ENCODE data around the gene ZSCAN10.
A peak's percentile ranks its signal among the peaks of the same experiment; 100 is the strongest.
"Not testable (repeated sequence)": the region's sequence is repeated elsewhere in the genome, so short reads cannot be mapped to it uniquely, and the experiment has no call there.

Gene ZSCAN10

DNA sequence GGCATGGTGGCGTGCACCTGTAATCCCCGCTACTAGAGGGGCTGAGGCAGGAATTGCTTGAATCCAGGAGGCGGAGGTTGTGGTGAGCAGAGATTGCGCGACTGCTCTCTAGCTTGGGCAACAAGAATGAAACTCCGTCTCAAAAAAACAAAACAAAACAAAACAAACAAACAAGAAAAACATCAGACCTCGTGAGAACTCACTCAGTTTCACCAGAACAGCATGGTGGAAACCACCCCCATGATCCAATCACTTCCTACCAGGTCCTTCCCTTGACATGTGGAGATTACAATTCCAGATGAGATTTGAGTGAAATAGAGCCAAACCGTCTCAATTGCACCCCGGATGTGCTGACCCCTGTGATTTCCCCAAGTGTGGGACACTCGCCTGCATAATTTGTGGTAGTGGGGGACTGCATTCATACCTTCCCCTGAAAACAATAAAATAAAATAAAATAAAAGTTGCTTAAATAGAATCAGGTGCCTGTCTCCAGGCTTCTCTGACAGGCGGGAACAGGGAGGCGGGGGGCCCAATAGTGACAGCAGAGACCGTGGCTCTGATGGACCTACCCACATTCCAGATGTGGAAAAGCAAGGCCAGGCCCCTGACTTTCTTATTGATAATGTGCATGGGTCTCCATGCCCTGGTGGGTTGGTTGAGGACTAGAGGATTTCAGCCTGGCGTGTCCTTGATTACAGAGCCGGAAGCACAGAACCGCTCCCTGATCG, 13.1 kb downstream of the ZSCAN10 start:
- DNase-seq (ENCODE audit: low spot score): no peak

DNA sequence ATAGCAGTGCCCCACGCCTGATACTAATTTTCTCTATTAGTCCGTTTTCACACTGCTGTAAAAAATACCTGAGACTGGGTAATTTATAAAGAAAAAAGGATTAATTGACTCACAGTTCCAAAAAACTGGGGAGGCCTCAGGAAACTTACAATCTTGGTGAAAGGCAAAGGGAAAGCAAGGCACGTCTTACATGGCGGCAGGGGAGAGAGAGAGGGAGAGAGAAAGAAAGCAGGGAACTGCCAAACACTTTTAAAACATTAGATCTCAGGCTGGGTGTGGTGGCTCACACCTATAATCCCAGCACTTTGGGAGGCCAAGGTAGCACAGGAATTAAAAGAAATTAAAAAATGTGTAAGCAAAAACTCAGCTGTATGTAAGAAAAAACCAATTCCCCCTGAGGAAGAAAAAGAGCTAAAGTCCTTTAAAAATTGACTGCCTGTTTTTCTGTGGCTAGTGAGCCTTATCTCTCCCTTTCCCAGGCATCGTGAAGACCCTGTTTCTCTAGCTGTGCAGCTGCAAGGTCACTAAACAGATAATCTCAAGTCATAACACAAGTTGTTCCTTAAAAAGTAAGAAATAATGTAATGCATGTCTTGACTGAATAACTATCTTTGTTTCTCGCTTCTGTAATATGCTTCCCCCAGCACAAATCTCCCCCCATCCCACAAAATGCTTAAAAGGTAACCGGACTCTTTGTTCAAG, 14.0 kb downstream of the ZSCAN10 start:
- no peak for DNase-seq (ENCODE audit: low spot score)

DNA sequence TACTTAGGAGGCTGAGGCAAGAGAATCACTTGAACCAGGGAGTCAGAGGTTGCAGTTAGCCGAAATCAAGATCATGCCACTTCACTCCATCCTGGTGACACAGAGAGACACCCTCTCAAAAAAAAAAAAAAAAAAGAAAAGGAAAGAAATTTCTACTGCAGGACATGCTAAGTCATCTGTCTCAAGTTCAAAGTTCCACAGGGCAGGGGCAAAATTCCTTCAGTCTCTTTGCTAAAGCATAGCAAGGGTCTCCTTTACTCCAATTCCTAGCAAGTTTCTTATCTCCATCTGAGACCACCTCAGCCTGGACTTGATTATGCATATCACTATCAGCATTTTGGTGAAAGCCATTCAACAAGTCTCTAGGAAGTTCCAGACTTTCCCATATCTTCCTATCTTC, 14.6 kb downstream of the ZSCAN10 start:
- no peak for DNase-seq (ENCODE audit: low spot score)

DNA sequence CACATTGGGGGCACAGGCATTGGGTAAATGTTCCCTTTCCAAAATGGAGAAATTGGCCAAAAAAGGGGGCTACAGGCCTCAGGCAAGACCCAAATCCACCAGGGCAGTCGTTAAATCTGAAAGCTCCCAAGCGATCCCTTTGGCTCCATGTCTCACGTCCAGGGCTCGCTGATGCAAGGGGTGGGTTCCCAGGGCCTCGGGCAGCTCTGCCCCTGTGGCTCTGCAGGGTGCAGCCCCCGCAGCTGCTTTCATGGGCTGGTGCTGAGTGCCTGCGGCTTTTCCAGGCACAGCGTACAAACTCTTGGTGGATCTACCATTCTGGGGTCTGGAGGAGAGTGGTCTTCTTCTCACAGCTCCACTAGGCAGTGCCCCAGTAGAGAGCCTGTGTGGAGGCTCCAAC, 15.7 kb downstream of the ZSCAN10 start:
- not testable (repeated sequence) for DNase-seq (ENCODE audit: low spot score)

DNA sequence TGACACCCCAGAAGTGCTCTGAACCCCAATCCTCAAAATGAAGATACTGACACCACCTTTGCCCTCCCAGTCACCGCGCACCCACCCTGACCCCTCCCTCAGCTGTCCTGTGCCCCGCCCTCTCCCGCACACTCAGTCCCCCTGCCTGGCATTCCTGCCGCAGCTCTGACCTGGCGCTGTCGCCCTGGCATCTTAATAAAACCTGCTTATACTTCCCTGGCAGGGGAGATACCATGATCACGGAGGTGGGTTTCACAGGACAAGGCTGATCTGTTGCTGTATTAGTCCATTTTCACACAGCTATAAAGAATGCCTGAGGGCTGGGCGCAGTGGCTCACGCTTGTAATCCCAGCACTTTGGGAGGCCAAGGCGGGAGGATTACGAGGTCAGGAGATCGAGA, 17.1 kb downstream of the ZSCAN10 start:
- not testable (repeated sequence) for DNase-seq (ENCODE audit: low spot score)

DNA sequence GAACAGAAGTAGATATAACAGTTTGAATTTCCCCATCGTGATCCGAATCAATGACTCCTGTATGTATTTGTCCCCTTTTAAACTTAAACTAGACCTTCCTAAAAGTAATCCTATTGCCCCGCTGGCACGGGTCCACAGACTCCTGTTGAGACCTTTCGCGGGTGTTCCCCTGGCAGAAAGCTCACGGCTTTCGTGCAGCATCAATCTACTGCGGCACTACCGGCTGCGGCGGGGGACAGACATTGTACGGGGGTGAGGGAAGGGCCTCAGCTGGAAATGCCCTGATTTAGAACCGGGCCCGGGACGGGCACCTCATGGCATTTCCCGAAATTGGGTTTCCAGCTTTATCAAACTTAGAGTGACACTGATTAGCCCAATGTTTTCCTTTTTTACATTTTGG, 19.1 kb downstream of the ZSCAN10 start:
- no peak for DNase-seq (ENCODE audit: low spot score)

DNA sequence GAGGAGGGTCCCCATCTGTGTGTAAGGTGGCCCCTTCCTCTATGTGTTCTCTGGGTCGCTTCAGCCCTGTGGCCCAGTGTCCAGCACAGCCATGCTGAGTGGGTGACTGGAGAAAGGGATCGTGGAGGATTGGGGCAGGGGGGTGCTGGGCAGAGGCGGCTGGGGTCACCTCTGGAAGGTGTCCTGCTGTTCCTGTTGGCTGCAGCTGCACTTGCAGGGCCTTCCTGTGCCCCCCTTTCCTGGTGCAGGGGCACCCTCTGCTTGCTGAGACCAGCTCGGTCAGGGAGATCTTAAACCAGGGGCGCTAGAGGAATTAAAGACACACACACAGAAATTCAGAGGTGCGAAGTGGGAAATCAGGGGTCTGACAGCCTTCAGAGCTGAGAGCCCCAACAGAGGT, 22.5 kb downstream of the ZSCAN10 start:
- DNase-seq (ENCODE audit: low spot score): no peak

DNA sequence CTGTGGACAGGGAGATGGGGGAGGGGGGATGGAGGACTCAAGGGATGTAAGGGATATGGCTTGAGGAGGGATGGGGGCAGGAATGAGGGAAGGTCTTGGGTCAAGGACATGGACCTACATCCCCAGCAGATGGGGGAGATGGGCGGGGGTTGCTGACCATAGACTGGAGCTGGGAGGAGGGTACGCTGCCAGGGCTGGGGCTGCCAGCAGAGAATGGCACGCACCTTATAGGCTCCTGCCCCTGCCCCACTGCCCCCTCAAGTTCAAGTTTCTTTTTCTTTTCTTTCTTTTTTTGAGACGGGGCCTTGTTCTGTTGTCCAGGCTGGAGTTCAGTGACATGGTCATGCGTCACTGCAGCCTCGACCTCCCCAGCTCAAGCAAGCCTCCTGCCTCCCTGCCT, 23.1 kb downstream of the ZSCAN10 start:
- DNase-seq (ENCODE audit: low spot score): not testable (repeated sequence)

DNA sequence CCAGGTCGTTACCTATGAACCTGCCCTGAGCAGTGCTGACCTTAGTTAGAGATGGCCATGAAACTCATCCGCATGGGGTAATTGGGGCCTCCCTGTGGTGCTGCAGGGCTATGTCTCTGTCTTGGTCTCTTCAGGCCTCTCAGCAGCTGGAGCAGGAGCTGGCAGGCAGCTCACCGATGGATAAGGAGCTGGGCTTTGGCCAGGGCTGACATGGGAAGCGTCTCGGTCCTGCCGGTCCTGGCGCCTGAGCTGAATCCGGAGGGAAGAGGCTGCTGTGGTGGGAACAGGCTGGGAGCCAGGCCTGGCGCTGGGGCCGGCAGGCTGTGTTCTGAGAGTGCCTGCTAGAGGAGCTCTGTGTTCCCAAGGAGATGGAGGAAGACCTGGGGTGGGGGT, 23.6 kb downstream of the ZSCAN10 start:
- no peak for DNase-seq (ENCODE audit: low spot score)

DNA sequence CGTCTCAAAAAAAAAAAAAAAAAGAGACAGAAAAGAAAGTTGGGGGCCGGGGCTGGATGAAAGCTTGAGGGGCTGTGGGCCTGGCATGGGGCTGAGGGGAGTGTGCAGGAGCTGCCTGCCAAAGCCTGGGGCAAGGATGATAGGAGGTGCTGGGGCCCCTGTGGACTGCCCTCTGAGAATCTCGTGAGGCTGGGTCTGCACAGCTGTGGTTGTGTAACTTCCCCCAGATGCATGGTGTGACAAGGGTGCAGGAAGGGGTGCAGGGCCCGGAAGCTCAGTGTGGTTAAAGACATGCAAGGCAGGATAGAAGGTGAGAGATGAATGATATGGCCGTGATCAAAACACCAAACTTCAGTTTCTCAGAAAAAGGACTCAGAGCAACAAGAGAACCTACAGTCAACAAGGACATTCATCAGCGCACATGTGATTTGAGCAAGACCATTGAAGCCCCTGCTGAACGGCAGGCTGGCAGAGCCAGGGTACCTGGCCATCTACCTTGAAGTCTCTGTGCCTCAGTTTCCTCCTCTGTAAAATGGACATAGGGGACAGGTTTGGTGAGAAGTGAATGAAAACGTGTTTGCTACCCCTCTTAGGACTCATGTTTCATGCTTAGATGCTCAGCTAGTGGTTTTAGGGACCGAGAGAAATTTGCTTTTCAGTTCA, 24.1 kb downstream of the ZSCAN10 start:
- DNase-seq (ENCODE audit: low spot score): peak; percentile 90

DNA sequence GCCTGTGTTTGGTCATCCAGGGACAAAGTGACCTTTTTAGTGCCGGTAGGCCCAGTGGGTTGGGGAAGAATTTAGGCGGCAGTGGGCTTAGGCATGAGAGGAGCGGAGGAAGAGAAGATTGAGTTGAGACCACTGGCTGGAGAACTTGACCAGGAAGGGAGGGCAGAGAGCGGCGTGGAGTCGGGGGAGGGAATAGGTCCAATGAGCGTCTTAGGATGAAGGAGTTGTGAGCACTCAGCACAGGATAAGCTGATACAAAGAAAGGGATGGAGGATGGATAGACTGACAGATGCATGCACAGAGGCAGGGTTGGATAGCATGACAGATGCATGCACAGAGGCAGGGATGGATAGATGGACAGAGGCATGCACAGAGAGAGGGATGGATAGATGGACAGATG, 25.6 kb downstream of the ZSCAN10 start:
- no peak for DNase-seq (ENCODE audit: low spot score)

DNA sequence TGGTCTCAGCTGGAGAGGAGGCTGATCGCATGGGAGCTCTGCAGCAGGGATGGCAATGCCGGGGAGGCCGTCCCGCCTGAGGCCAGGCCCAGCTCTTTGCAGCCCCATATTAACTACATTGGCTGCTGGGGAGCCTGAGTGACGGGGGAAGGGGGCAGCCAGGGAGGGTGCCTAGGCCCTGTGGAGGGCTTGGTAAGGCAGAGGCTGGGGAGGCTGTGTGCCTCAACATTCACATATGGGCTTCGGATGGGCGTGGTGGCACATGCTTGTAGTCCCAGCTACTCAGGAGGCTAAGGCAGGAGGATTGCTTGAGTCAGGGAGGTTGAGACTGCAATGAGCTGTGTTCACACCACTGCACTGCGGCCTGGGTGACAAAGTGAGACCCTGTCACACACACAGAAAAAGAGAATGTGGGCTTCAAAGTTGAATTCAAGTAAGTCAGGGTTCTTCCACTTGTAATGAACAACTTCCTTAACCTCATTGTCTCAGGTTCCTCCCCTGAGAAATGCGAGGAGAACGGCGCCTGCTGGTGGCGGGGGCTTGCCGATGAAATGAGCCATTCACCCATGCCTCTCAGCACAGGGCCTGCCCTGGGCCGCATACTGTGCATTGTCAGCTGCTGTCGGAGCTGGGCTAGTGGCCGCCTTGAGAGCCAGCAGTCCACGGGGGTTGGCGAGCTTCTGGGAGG, 26.4 kb downstream of the ZSCAN10 start:
- peak; percentile 74 for DNase-seq (ENCODE audit: low spot score)

DNA sequence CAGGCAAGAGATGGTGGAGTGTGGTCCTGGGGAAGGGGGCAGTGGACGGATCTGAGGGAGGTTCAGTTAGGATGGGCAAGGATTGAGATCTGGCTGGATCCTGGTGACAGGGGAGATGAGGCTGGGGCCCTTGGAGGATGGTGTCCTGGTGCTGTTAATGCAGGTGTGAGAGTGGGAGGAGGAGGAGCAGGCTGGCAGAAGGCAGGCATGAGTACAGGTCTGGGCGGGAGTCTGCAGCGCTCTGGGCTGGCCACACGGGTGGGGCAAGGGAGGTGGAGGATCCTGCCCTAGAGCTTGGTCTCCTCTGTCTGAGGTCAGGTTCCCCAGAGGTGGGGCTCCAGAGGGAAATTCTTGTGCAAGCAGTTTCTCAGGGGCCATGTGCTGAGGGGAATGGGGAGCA, 26.9 kb downstream of the ZSCAN10 start:
- not testable (repeated sequence) for DNase-seq (ENCODE audit: low spot score)

DNA sequence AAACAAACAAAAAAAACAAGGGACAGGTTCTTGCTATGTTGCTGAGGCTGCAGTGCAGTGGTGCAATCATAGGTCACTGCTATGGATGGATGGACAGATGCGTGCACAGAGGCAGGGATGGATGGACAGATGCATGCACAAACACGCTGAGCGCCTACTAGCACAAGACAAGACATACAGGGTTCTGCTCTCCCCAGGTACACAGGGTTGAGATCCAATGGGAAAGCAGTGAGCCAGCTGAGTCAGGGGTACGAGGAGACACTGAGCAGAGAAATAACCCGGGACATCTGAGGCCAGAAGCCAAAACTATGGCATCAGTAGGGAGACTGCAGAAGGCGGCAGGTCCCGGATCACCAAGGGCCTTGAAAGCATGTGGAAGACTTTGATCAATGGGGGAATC, 27.4 kb downstream of the ZSCAN10 start:
- no peak for DNase-seq (ENCODE audit: low spot score)

DNA sequence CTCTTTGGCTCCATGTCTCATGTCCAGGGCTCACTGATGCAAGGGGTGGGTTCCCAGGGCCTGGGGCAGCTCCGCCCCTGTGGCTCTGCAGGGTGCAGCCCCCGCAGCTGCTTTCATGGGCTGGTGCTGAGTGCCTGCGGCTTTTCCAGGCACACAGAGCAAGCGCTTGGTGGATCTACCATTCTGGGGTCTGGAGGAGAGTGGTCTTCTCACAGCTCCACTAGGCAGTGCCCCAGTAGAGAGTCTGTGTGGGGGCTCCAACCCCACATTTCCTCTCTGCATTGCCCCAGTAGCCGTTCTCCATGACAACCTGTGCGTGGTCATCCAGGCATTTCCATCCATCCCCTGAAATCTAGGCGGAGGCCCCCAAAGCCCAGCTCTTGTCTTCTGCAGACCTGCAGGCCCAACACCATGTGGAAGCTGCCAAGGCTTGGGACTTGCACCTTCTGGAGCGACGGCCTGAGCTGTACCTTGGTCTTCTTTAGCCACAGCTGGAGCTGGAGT, 28.4 kb downstream of the ZSCAN10 start:
- DNase-seq (ENCODE audit: low spot score): no peak

DNA sequence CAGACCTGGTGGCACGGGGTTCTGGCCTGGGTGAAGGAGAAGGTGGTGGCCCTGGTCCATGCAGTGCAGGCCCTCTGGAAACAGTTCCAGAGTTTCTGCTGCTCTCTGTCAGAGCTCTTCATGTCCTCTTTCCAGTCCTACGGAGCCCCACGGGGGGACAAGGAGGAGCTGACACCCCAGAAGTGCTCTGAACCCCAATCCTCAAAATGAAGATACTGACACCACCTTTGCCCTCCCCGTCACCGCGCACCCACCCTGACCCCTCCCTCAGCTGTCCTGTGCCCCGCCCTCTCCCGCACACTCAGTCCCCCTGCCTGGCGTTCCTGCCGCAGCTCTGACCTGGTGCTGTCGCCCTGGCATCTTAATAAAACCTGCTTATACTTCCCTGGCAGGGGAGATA, 29.9 kb downstream of the ZSCAN10 start:
- DNase-seq (ENCODE audit: low spot score): not testable (repeated sequence)

DNA sequence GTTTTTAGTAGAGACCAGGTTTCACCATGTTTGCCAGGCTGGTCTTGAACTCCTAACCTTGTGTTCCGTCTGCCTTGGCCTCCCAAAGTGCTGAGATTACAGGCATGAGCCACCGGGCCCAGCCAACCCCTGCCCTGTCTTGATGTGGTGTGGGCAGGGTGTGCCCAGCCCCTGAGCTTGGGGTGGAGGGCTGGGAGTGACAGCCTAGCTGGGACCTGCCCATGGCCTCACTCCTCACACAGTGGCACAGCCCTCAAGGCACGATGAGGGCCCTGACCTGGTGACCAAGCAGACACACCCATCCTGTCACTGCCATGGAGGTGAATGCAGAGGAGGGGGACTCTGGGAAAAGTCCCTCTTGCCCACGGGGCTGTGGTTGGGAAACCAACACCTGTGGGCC, 30.6 kb downstream of the ZSCAN10 start:
- no peak for DNase-seq (ENCODE audit: low spot score)

DNA sequence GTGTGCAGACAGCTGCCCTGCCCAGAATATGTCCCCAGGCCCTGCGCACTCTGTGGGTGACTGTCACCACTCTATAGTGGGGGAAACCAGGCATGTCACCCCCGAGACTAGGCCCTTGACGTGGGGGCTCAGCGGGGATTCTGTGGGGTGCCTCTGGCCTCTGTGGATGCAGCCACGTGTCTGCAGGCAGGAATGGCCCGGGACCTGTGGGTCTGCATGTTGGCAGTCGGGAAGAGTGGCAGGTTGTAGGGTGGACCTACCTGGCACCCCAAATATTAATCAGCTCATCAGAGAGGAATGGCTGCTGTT, 32.7 kb downstream of the ZSCAN10 start:
- DNase-seq (ENCODE audit: low spot score): no peak

DNA sequence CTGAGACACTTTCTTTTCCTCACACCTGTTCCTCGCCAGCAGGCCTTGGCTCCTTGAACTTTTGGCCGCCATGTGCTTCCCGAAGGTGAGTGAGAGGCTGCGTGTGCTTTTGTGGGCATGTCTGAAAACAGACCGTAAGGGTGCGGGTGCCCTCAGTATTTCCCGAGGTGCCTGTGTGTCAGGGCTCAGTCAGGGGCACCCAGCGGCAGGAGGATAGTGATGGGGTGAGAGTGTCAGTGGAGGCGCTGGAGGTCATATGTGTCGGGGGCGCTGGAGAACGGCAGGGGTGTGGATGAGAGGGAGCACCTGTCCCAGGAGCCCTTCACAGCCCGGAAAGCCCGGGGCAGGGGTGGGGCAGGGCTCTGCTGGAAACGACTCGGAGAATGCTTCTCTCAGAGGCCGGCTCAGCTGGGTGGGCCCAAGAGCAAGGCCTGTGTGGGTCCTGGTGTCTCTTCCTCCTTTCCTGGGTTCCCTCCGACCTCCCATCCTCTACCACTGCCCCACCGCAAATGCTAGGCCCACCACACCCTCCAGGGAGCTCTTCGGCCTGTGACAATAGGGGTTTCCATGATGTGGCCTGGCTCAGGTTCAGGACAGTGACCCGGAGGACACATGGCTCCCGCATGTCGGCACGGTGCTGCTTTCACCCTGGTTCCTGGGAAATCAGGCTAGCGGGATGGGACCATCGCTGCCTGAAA, 33.2 kb downstream of the ZSCAN10 start:
- no peak for DNase-seq (ENCODE audit: low spot score)

DNA sequence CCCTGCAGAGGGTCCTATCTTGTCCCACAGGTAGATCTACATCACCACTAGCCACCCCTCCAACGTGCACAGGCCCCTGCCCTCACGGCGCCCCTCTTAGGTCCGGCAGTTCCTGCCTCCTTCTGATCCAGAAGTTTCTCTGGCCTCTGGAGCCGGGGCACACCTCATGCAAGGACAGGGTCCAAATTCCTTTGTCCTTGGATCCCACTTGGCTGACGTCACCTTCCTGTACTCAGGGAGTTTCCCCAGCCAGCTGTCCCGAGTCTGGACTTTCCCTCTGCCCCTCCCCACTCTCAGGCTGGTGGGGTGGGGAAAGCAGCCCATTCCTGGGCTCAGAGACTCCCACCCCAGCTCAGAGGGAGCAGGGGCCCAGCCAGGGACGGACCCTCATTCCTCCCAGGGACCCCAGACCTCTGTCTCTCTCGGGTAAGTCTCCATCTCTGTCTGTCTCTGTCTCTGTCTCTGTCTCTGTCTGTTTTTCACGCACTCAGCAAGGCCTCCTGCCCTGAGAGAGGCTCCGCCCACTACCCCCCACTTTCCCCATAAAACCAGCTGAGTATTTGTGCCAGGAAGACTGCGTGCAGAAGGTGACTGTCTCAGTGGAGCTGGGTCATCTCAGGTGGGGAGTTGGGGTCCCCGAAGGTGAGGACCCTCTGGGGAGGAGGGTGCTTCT, 33.9 kb downstream of the ZSCAN10 start, which contains the start of gene IL32:
IL32 (plus strand) TSS at position 572 of the 673 bp plus-strand sequence. CDS start 172 bp downstream, outside the sequence.
- peak; percentile 83 for DNase-seq (ENCODE audit: low spot score)

Measured in CD4-positive, alpha-beta T cell treated with Interleukin-15 for 4 hours (primary cell).